ENCODE data around the gene RAPGEF5.
"Not testable (repeated sequence)": the region's sequence is repeated elsewhere in the genome, so short reads cannot be mapped to it uniquely, and the experiment has no call there.

RAPGEF5 gene

DNA sequence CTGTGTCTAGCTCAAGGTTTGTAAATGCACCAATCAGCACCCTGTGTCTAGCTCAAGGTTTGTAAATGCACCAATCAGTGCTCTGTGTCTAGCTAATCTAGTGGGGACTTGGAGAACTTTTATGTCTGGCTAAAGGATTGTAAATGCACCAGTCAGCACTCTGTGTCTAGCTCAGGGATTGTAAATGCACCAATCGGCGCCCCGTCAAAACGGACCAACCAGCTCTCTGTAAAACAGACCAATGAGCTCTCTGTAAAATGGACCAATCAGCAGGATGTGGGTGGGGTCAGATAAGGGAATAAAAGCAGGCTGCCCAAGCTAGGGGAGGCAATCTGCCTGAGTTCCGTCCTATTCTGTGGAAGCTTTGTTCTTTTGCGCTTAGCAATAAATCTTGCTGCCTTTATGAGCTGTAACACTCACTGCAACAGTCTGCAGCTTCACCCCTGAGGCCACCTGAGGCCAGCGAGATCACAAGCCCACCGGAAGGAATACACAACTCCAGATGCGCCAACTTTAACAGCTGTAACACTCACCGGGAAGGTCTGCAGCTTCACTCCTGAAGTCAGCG is 265.9 kb downstream of the RAPGEF5 start:
- H3K27ac Mint-ChIP-seq; H3K4me1 Mint-ChIP-seq (ENCODE audit: low read depth); H3K27me3 Mint-ChIP-seq (ENCODE audit: low read depth); H3K36me3 Mint-ChIP-seq (ENCODE audit: low read depth); H3K9me3 Mint-ChIP-seq; H3K4me3 Mint-ChIP-seq: not testable (repeated sequence)

DNA sequence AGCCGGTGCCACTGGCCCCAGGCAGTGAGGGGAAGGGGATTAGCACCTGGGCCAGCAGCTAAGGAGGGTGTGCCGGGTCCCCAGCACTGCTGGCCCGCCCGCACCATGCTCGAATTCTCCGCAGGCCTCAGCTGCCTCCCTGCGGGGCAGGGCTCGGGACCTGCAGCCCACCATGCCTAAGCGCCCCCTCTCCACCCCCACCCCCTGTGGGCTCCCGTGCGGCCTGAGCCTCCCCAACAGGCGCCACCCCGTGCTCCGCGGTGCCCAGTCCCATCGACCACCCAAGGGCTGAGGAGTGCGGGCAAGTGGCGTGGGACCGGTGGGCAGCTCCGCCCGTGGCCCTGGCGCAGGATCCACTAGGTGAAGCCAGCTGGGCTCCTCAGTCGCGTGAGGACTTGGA is 266.4 kb downstream of the RAPGEF5 start:
- H3K27me3 Mint-ChIP-seq (ENCODE audit: low read depth), result peaks cover 6% of the 10 kb centered on the region
- H3K9me3 Mint-ChIP-seq, result no peaks in the 10 kb centered on the region
- H3K4me3 Mint-ChIP-seq, result no peak overlapping the region
- no peaks in the 10 kb centered on the region for H3K4me1 Mint-ChIP-seq (ENCODE audit: low read depth)
- no peaks in the 10 kb centered on the region for H3K36me3 Mint-ChIP-seq (ENCODE audit: low read depth)
- H3K27ac Mint-ChIP-seq, result no peak overlapping the region

DNA sequence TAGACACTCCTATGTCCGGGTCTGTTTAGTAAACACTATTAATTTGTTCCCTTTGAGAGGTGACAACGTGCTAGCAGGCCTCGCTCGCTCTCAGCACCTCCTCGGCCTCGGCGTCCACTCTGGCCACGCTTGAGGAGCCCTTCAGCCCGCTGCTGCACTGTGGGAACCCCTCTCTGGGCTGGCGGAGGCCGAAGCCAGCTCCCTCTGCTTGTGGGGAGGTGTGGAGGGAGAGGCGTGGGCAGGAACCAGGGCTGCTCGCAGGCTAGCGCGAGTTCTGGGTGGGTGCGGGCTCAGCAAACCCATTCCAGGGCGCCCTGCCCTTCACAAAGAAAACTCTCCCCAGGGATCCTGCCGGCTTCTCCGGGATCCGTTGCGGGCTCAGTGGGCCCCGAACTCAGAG is 266.8 kb downstream of the RAPGEF5 start:
- H3K4me1 Mint-ChIP-seq (ENCODE audit: low read depth), result no peaks in the 10 kb centered on the region

DNA sequence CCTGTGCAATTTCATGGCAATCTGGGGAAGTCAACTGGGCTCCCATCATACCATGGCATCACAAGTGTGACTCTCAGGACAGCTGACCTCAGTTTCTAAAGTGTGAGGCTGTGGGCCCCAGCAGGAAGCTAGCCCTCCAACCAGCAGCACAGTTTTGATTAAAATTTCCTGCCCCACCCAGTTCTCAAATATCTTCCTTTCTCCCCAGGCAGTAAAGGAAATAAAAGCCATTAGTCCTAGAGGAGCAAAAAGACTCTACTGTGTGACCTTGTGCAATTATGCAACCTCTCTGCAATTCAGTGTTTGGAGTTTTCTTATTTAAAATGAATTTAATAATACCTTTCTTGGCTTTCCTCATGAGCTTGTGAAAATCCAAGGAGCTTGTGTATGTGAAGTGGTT is 268.1 kb downstream of the RAPGEF5 start:
- H3K4me3 Mint-ChIP-seq, result no peak overlapping the region
- H3K27ac Mint-ChIP-seq, result no peak overlapping the region
- no peaks in the 10 kb centered on the region for H3K36me3 Mint-ChIP-seq (ENCODE audit: low read depth)
- no peaks in the 10 kb centered on the region for H3K9me3 Mint-ChIP-seq
- H3K4me1 Mint-ChIP-seq (ENCODE audit: low read depth), result no peaks in the 10 kb centered on the region
- H3K27me3 Mint-ChIP-seq (ENCODE audit: low read depth), result peaks cover 15% of the 10 kb centered on the region

More for the DNA sequence above, 266.8 kb downstream of the RAPGEF5 start:
- Mint-ChIP-seq H3K9me3 (no peaks in the 10 kb centered on the region), H3K27me3 (ENCODE audit: low read depth) (peaks cover 10% of the 10 kb centered on the region), H3K27ac (no peak overlapping the region), H3K4me3 (no peak overlapping the region), H3K36me3 (ENCODE audit: low read depth) (no peaks in the 10 kb centered on the region)

DNA sequence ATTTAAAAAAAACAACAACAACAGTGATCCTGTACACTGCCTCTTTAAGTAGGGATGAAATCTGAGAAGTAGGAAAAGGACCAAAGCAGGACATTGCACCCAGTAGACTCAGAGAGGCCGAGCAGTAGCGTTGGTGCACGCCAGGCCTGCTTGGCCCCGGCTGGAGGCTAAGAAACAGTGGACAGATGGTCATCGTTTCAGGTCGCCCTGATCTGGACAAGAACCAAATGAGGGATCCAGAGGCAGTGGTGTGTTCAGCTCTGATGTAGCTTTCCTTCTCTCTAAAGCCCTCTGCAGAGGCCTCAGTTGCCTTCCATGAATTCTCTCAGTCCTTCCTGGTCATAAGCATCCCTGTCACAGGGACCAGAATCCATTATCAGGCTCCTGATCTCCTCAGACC is 269.1 kb downstream of the RAPGEF5 start:
- H3K4me3 Mint-ChIP-seq, result no peak overlapping the region
- no peak overlapping the region for H3K27ac Mint-ChIP-seq
- H3K9me3 Mint-ChIP-seq, result no peaks in the 10 kb centered on the region
- no peaks in the 10 kb centered on the region for H3K4me1 Mint-ChIP-seq (ENCODE audit: low read depth)
- no peaks in the 10 kb centered on the region for H3K36me3 Mint-ChIP-seq (ENCODE audit: low read depth)
- peaks cover 19% of the 10 kb centered on the region for H3K27me3 Mint-ChIP-seq (ENCODE audit: low read depth)

DNA sequence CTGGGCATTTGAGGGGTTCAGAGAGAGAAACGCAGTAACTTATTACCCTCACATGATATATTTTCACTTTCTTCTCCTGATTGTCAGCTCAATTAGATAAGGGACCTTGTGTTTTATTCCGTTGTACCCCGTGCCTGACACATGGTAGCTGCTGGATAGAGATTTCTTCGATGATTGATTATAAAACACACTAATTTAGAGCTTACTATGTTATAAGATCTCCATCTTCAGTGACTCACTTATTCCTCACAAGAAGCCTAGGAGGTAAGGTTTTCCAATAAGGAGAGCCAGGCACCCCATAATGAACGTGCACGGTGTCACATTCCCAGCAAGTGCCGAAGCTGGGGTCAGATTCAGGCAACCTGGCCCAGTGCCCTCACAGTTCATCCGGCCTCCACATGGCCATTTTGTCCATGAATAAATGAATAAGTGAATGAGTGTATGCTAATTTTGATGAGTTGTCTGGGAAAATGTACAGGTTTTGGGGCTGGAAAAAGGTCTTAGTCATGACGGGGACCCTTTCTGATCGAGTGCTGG is 273.2 kb downstream of the RAPGEF5 start:
- H3K27ac Mint-ChIP-seq, result no peak overlapping the region
- H3K27me3 Mint-ChIP-seq (ENCODE audit: low read depth), result peaks cover 46% of the 10 kb centered on the region
- no peaks in the 10 kb centered on the region for H3K9me3 Mint-ChIP-seq
- peak overlapping the region; percentile 80 for H3K4me3 Mint-ChIP-seq
- H3K4me1 Mint-ChIP-seq (ENCODE audit: low read depth), result peaks cover 6% of the 10 kb centered on the region
- no peaks in the 10 kb centered on the region for H3K36me3 Mint-ChIP-seq (ENCODE audit: low read depth)

DNA sequence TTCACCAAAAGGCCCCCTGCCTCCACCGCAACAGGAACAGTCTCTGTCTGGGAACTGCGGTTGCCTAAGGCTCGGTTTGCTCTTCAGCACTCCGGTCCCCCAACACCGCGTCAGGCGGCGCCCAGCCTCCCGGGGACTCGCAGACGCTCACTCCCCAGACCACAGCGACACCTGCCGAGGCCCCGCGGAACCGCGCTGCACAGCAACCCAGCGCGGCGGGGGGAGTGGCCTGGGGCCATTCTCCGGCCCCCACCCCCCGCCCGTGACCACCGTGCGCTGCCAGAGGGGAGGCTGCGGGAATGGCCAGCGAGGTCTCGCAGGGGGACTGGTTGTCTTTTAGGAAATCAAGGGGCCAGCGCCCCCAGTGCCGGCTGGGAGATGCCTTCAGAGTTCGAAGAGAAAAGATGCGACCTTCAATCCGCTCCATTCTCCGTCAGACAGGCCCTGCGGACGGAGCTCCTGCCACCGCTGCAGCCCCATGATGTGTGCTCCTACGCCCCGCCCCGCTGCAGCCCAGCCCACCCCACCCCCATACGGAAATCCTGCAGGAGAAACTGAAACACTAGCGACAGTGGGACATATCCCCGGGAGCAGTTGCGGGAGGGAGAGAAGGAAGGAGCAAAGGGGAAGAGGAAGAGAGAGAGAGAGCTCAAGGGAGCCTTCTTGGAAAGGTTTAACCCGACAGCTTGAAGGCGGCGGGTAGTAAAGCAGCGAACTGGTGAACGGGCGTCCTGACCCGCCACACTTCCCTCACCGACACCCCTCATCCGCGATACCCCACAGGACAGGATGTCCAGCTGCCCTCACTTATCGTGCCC is 273.9 kb downstream of the RAPGEF5 start:
- Mint-ChIP-seq H3K4me1 (ENCODE audit: low read depth) (peaks cover 6% of the 10 kb centered on the region), H3K4me3 (peak overlapping the region; percentile 80), H3K27ac (no peak overlapping the region), H3K27me3 (ENCODE audit: low read depth) (peaks cover 47% of the 10 kb centered on the region), H3K36me3 (ENCODE audit: low read depth) (no peaks in the 10 kb centered on the region), H3K9me3 (no peaks in the 10 kb centered on the region)

DNA sequence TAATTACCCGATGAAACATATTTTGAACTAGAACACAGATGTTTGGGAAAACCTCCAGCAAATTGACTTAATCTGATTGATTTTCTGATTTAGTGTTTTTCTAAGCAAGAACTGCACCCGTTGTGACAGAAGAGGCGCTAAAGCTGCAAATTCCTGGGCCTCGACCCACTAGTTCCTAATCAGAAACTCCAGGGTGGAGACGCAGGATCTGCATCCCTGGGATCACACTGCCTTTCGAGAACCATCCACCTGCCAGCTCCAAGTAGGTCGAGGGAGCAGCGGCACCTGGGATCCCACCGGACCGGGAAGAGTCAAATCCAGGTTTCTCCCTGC is 274.4 kb downstream of the RAPGEF5 start:
- Mint-ChIP-seq H3K36me3 (ENCODE audit: low read depth) (no peaks in the 10 kb centered on the region), H3K27me3 (ENCODE audit: low read depth) (peaks cover 49% of the 10 kb centered on the region), H3K4me3 (peak overlapping the region; percentile 80), H3K4me1 (ENCODE audit: low read depth) (peaks cover 6% of the 10 kb centered on the region), H3K27ac (no peak overlapping the region), H3K9me3 (no peaks in the 10 kb centered on the region)

DNA sequence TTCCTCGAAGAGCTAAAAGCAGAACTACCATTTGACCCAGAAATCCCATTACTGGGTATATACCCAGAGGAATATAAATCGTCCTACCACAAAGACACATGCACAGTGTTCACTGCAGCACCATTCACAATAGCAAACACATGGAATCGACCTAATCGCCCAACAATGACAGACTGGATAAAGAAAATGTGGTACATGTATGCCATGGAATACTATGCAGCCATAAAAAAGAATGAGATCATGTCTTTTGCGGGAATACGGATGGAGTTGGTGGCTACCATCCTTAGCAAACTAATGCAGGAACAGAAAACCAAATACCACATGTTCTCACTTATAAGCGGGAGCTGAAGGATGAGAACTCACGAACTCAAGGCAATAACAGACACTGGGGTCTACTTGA is 276.7 kb downstream of the RAPGEF5 start:
- H3K36me3 Mint-ChIP-seq (ENCODE audit: low read depth); H3K27ac Mint-ChIP-seq; H3K4me1 Mint-ChIP-seq (ENCODE audit: low read depth); H3K4me3 Mint-ChIP-seq; H3K9me3 Mint-ChIP-seq: not testable (repeated sequence)
- peaks cover 51% of the 10 kb centered on the region for H3K27me3 Mint-ChIP-seq (ENCODE audit: low read depth)

DNA sequence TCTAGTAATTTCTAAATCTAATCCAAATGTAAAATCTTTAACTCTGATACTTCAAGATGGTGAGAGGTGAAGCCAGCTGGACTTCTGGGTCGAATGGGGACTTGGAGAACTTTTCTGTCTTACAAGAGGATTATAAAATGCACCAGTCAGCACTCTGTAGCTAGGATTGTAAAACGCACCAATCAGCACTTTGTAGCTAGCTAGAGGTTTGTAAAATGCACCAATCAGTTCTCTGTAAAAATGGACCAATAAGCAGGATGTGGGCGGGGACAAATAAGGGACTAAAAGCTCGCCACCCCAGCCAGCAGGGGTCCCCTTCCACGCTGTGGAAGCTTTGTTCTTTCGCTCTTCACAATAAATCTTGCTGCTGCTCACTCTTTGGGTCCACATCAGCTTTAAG is 278.1 kb downstream of the RAPGEF5 start:
- H3K4me3 Mint-ChIP-seq; H3K36me3 Mint-ChIP-seq (ENCODE audit: low read depth); H3K27ac Mint-ChIP-seq; H3K9me3 Mint-ChIP-seq; H3K4me1 Mint-ChIP-seq (ENCODE audit: low read depth): not testable (repeated sequence)
- peaks cover 45% of the 10 kb centered on the region for H3K27me3 Mint-ChIP-seq (ENCODE audit: low read depth)

DNA sequence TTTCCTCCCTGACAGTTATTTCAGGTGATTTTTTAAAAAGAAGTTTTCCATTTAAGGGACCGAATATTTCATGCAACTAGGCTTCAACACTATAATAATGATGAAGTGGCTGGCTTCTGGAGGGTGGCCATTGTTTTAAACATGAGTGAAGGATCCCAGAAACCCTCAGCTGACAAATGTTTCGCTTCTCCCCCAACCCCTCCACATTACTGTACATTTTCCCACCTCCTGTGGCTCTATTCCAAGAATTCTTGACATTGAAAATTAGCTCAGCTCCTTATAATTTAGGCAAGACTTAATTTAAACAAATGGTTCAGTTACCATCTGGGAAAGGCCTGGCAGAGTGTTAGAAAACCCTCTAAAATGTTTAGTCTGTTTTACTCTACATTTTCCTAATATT is 281.4 kb downstream of the RAPGEF5 start:
- Mint-ChIP-seq H3K27me3 (ENCODE audit: low read depth) (peaks cover 20% of the 10 kb centered on the region), H3K4me1 (ENCODE audit: low read depth) (no peaks in the 10 kb centered on the region), H3K9me3 (no peaks in the 10 kb centered on the region), H3K27ac (no peak overlapping the region), H3K36me3 (ENCODE audit: low read depth) (no peaks in the 10 kb centered on the region), H3K4me3 (no peak overlapping the region)

DNA sequence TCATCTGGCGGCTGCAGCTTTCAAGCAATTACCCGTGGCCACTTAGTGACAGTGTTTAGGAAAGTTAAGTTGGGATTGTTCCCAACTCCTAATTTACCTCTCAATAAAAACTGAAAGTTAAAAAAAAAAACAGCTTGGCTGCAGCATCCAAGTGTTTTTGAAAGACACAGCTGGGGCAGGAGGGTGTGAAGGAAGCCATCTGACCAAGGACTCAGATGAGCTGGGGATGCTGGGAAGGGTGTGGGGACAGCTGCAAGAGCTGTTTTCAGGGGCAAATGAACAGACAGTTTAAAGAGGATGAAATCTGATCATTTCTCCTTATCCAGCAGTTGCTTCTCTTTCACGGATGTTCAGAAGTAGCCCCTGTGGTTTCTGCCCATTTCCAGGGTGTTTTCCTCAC is 282.1 kb downstream of the RAPGEF5 start:
- Mint-ChIP-seq H3K4me1 (ENCODE audit: low read depth) (no peaks in the 10 kb centered on the region), H3K36me3 (ENCODE audit: low read depth) (no peaks in the 10 kb centered on the region), H3K27ac (no peak overlapping the region), H3K9me3 (no peaks in the 10 kb centered on the region), H3K4me3 (no peak overlapping the region), H3K27me3 (ENCODE audit: low read depth) (peaks cover 13% of the 10 kb centered on the region)
